ENCODE measurements around the gene PRUNE1.

The PRUNE1 gene

GRCh38 chr1:150981805-150982712 lies 26.2 kb upstream of the PRUNE1 start, which contains the start of gene ANXA9:
Gene ANXA9 (plus strand): TSS chr1:150982292. CDS start chr1:150983106, 814 bp downstream.
- Histone ChIP-seq H3K4me3 (ENCODE audit: low read length) (no peak within 1 kb of the TSS), H3K9ac (ENCODE audit: low read length) (no peak within 1 kb of the TSS)

GRCh38 chr1:150985179-150985825 lies 22.9 kb upstream of the PRUNE1 start:
- H3K4me3 ChIP-seq (ENCODE audit: low read length), result no peak overlapping the region
- H3K36me3 ChIP-seq (ENCODE audit: control insufficient read depth, insufficient read depth, low read length), result no peaks in the 10 kb centered on the region
- peaks cover 18% of the 10 kb centered on the region for H3K4me1 ChIP-seq (ENCODE audit: control insufficient read depth, insufficient read depth, low read length)
- H3K9ac ChIP-seq (ENCODE audit: low read length), result no peak overlapping the region
- no peaks in the 10 kb centered on the region for H3K27me3 ChIP-seq (ENCODE audit: control insufficient read depth, insufficient read depth, low read length)
- no peaks in the 10 kb centered on the region for H3K9me3 ChIP-seq (ENCODE audit: control insufficient read depth, low read length)

More at GRCh38 chr1:150981805-150982712, 26.2 kb upstream of the PRUNE1 start, which contains the start of gene ANXA9:
- H3K4me1 ChIP-seq (ENCODE audit: control insufficient read depth, insufficient read depth, low read length), result peaks cover 37% of the 10 kb centered on the region
- no peaks in the 10 kb centered on the region for H3K27me3 ChIP-seq (ENCODE audit: control insufficient read depth, insufficient read depth, low read length)
- H3K36me3 ChIP-seq (ENCODE audit: control insufficient read depth, insufficient read depth, low read length), result no peaks in the 10 kb centered on the region
- no peaks in the 10 kb centered on the region for H3K9me3 ChIP-seq (ENCODE audit: control insufficient read depth, low read length)

- H3K27me3 ChIP-seq (ENCODE audit: control insufficient read depth, insufficient read depth, low read length), result no peaks in the 10 kb centered on the region
- no peak overlapping the region for H3K4me3 ChIP-seq (ENCODE audit: low read length)
- no peaks in the 10 kb centered on the region for H3K9me3 ChIP-seq (ENCODE audit: control insufficient read depth, low read length)
- H3K9ac ChIP-seq (ENCODE audit: low read length), result no peak overlapping the region
- no peaks in the 10 kb centered on the region for H3K4me1 ChIP-seq (ENCODE audit: control insufficient read depth, insufficient read depth, low read length)
- no peaks in the 10 kb centered on the region for H3K36me3 ChIP-seq (ENCODE audit: control insufficient read depth, insufficient read depth, low read length)
Observed at GRCh38 chr1:150987924-150988323, 20.3 kb upstream of the PRUNE1 start.

GRCh38 chr1:150992626-150993025 lies 15.6 kb upstream of the PRUNE1 start:
- H3K9me3 ChIP-seq (ENCODE audit: control insufficient read depth, low read length), result no peaks in the 10 kb centered on the region
- no peaks in the 10 kb centered on the region for H3K27me3 ChIP-seq (ENCODE audit: control insufficient read depth, insufficient read depth, low read length)
- H3K4me1 ChIP-seq (ENCODE audit: control insufficient read depth, insufficient read depth, low read length), result peaks cover 6% of the 10 kb centered on the region
- H3K4me3 ChIP-seq (ENCODE audit: low read length), result no peak overlapping the region
- peaks cover 7% of the 10 kb centered on the region for H3K36me3 ChIP-seq (ENCODE audit: control insufficient read depth, insufficient read depth, low read length)
- no peak overlapping the region for H3K9ac ChIP-seq (ENCODE audit: low read length)

GRCh38 chr1:150994248-150994647 lies 14.0 kb upstream of the PRUNE1 start:
- Histone ChIP-seq H3K4me3 (ENCODE audit: low read length) (no peak overlapping the region), H3K4me1 (ENCODE audit: control insufficient read depth, insufficient read depth, low read length) (peaks cover 6% of the 10 kb centered on the region), H3K36me3 (ENCODE audit: control insufficient read depth, insufficient read depth, low read length) (peaks cover 13% of the 10 kb centered on the region), H3K9ac (ENCODE audit: low read length) (no peak overlapping the region), H3K27me3 (ENCODE audit: control insufficient read depth, insufficient read depth, low read length) (no peaks in the 10 kb centered on the region), H3K9me3 (ENCODE audit: control insufficient read depth, low read length) (no peaks in the 10 kb centered on the region)

GRCh38 chr1:150995460-150995859 lies 12.8 kb upstream of the PRUNE1 start:
- Histone ChIP-seq H3K36me3 (ENCODE audit: control insufficient read depth, insufficient read depth, low read length) (peaks cover 13% of the 10 kb centered on the region), H3K27me3 (ENCODE audit: control insufficient read depth, insufficient read depth, low read length) (no peaks in the 10 kb centered on the region), H3K9me3 (ENCODE audit: control insufficient read depth, low read length) (no peaks in the 10 kb centered on the region), H3K9ac (ENCODE audit: low read length) (no peak overlapping the region), H3K4me3 (ENCODE audit: low read length) (no peak overlapping the region), H3K4me1 (ENCODE audit: control insufficient read depth, insufficient read depth, low read length) (peaks cover 6% of the 10 kb centered on the region)

- Histone ChIP-seq H3K36me3 (ENCODE audit: control insufficient read depth, insufficient read depth, low read length) (peaks cover 13% of the 10 kb centered on the region), H3K4me3 (ENCODE audit: low read length) (no peak overlapping the region), H3K27me3 (ENCODE audit: control insufficient read depth, insufficient read depth, low read length) (no peaks in the 10 kb centered on the region), H3K4me1 (ENCODE audit: control insufficient read depth, insufficient read depth, low read length) (peaks cover 6% of the 10 kb centered on the region), H3K9me3 (ENCODE audit: control insufficient read depth, low read length) (no peaks in the 10 kb centered on the region), H3K9ac (ENCODE audit: low read length) (no peak overlapping the region)
Observed at GRCh38 chr1:150995896-150996295, 12.4 kb upstream of the PRUNE1 start.

GRCh38 chr1:150997126-150997872 lies 10.9 kb upstream of the PRUNE1 start:
- peaks cover 9% of the 10 kb centered on the region for H3K4me1 ChIP-seq (ENCODE audit: control insufficient read depth, insufficient read depth, low read length)
- H3K9ac ChIP-seq (ENCODE audit: low read length), result no peak overlapping the region
- no peaks in the 10 kb centered on the region for H3K27me3 ChIP-seq (ENCODE audit: control insufficient read depth, insufficient read depth, low read length)
- H3K9me3 ChIP-seq (ENCODE audit: control insufficient read depth, low read length), result no peaks in the 10 kb centered on the region
- H3K4me3 ChIP-seq (ENCODE audit: low read length), result no peak overlapping the region
- H3K36me3 ChIP-seq (ENCODE audit: control insufficient read depth, insufficient read depth, low read length), result peaks cover 16% of the 10 kb centered on the region

GRCh38 chr1:150997949-150998348 lies 10.3 kb upstream of the PRUNE1 start:
- no peak overlapping the region for H3K4me3 ChIP-seq (ENCODE audit: low read length)
- H3K36me3 ChIP-seq (ENCODE audit: control insufficient read depth, insufficient read depth, low read length), result peaks cover 19% of the 10 kb centered on the region
- no peaks in the 10 kb centered on the region for H3K9me3 ChIP-seq (ENCODE audit: control insufficient read depth, low read length)
- no peaks in the 10 kb centered on the region for H3K27me3 ChIP-seq (ENCODE audit: control insufficient read depth, insufficient read depth, low read length)
- no peak overlapping the region for H3K9ac ChIP-seq (ENCODE audit: low read length)
- peaks cover 15% of the 10 kb centered on the region for H3K4me1 ChIP-seq (ENCODE audit: control insufficient read depth, insufficient read depth, low read length)

GRCh38 chr1:150999051-150999674 lies 9.1 kb upstream of the PRUNE1 start:
- Histone ChIP-seq H3K9me3 (ENCODE audit: control insufficient read depth, low read length) (no peaks in the 10 kb centered on the region), H3K4me3 (ENCODE audit: low read length) (no peak overlapping the region), H3K4me1 (ENCODE audit: control insufficient read depth, insufficient read depth, low read length) (peaks cover 21% of the 10 kb centered on the region), H3K27me3 (ENCODE audit: control insufficient read depth, insufficient read depth, low read length) (no peaks in the 10 kb centered on the region), H3K9ac (ENCODE audit: low read length) (no peak overlapping the region), H3K36me3 (ENCODE audit: control insufficient read depth, insufficient read depth, low read length) (peaks cover 19% of the 10 kb centered on the region)

- no peak overlapping the region for H3K9ac ChIP-seq (ENCODE audit: low read length)
- H3K9me3 ChIP-seq (ENCODE audit: control insufficient read depth, low read length), result no peaks in the 10 kb centered on the region
- no peaks in the 10 kb centered on the region for H3K27me3 ChIP-seq (ENCODE audit: control insufficient read depth, insufficient read depth, low read length)
- peaks cover 21% of the 10 kb centered on the region for H3K4me1 ChIP-seq (ENCODE audit: control insufficient read depth, insufficient read depth, low read length)
- H3K36me3 ChIP-seq (ENCODE audit: control insufficient read depth, insufficient read depth, low read length), result peaks cover 19% of the 10 kb centered on the region
- H3K4me3 ChIP-seq (ENCODE audit: low read length), result no peak overlapping the region
Observed at GRCh38 chr1:150999926-151000325, 8.3 kb upstream of the PRUNE1 start.
